HG03175 (cell line): ENCODE data around the gene SETDB2.
"Not testable (repeated sequence)": the region's sequence is repeated elsewhere in the genome, so short reads cannot be mapped to it uniquely, and the experiment has no call there.

ENCODE experiments used
- ATAC-seq: cut with Tn5 transposase; IDR thresholded peaks from one replicate; pipeline ENCODE4 v1.9.1; 2021; ENCODE audit warnings: mild to moderate bottlenecking, moderate library complexity; ENCODE audit not compliant: unreplicated experiment

SETDB2 gene

GRCh38 chr13:49466292-49466838 lies 22.3 kb downstream of the SETDB2 start:
- ATAC-seq, result no peak

GRCh38 chr13:49472186-49472585 lies 28.1 kb downstream of the SETDB2 start:
- no peak for ATAC-seq

GRCh38 chr13:49476529-49476928 lies 32.5 kb downstream of the SETDB2 start:
- ATAC-seq, result no peak

GRCh38 chr13:49481788-49482187 lies 37.7 kb downstream of the SETDB2 start:
- no peak for ATAC-seq

GRCh38 chr13:49488563-49488962 lies 44.5 kb downstream of the SETDB2 start:
- ATAC-seq, result no peak

GRCh38 chr13:49494645-49495044 lies 50.6 kb downstream of the SETDB2 start:
- ATAC-seq, result no peak

GRCh38 chr13:49495783-49496762 lies 52.0 kb downstream of the SETDB2 start, which contains the start of gene PHF11:
Gene PHF11, plus strand, starts transcription at chr13:49495953. Its CDS starts 49 bp downstream, at chr13:49496002.
- peak; percentile 84 for ATAC-seq

GRCh38 chr13:49496837-49497236 lies 52.8 kb downstream of the SETDB2 start:
- not testable (repeated sequence) for ATAC-seq

GRCh38 chr13:49497272-49497671 lies 53.2 kb downstream of the SETDB2 start:
- ATAC-seq, result no peak

- no peak for ATAC-seq
Measured at GRCh38 chr13:49498206-49498605, 54.1 kb downstream of the SETDB2 start.

- no peak for ATAC-seq
Measured at GRCh38 chr13:49499889-49500660, 56.0 kb downstream of the SETDB2 start.

- ATAC-seq, result no peak
Measured at GRCh38 chr13:49502954-49503353, 58.9 kb downstream of the SETDB2 start.

GRCh38 chr13:49503951-49504350 lies 59.9 kb downstream of the SETDB2 start:
- no peak for ATAC-seq

- ATAC-seq, result no peak
Measured at GRCh38 chr13:49512578-49512977, 68.5 kb downstream of the SETDB2 start.

- ATAC-seq, result no peak
Measured at GRCh38 chr13:49516467-49516866, 72.4 kb downstream of the SETDB2 start.

- no peak for ATAC-seq
Measured at GRCh38 chr13:49517461-49517860, 73.4 kb downstream of the SETDB2 start.

- no peak for ATAC-seq
Measured at GRCh38 chr13:49521224-49521623, 77.2 kb downstream of the SETDB2 start.

GRCh38 chr13:49524740-49525501 lies 80.8 kb downstream of the SETDB2 start:
- ATAC-seq, result no peak

GRCh38 chr13:49527123-49527522 lies 83.0 kb downstream of the SETDB2 start:
- no peak for ATAC-seq

GRCh38 chr13:49528161-49528560 lies 84.1 kb downstream of the SETDB2 start:
- no peak for ATAC-seq

- no peak for ATAC-seq
Measured at GRCh38 chr13:49530457-49530856, 86.4 kb downstream of the SETDB2 start.
